Liver (tissue), 9 donors: ENCODE measurements around the gene PPP4R1. TPM values are rescaled to one million over a fixed set of nuclear protein-coding genes. Genes with fewer than 3 reads are reported as not detected.

Source experiments
- DNase-seq: peaks from one replicate; pipeline ENCODE4 v3.0.0-alpha.2; 2017; ENCODE audit warnings: low spot score
- H3K27ac ChIP-seq, 2 donors: one replicate each; pipeline ENCODE4 v1.7.0; 2013; ENCODE audit warnings: inconsistent platforms in 2 of 2, low read length in 2 of 2, control low read depth in 1 of 2, low read depth in 1 of 2, mild to moderate bottlenecking in 1 of 2
- H3K27me3 ChIP-seq, 4 donors: one replicate each; pipeline versions ENCODE4 v1.6.1 to v1.7.0; 2013; ENCODE audit warnings: low read length in 3 of 4, inconsistent platforms in 1 of 4, mild to moderate bottlenecking in 1 of 4, moderate library complexity in 1 of 4; ENCODE audit not compliant: control insufficient read depth in 4 of 4, insufficient read depth in 4 of 4
- H3K36me3 ChIP-seq, 4 donors: one replicate each; pipeline versions ENCODE4 v1.6.1 to v1.7.0; 2013; ENCODE audit warnings: low read length in 3 of 4, mild to moderate bottlenecking in 3 of 4, low read depth in 1 of 4, moderate library complexity in 1 of 4; ENCODE audit not compliant: control insufficient read depth in 4 of 4, insufficient read depth in 3 of 4
- H3K4me1 ChIP-seq, 4 donors: one replicate each; pipeline versions ENCODE4 v1.6.1 to v1.7.0; 2013; ENCODE audit warnings: low read length in 3 of 4, mild to moderate bottlenecking in 3 of 4, moderate library complexity in 1 of 4; ENCODE audit not compliant: control insufficient read depth in 4 of 4, insufficient read depth in 4 of 4
- H3K4me3 ChIP-seq, 3 donors: one replicate each; pipeline versions ENCODE4 v1.6.1 to v1.7.0; 2013; ENCODE audit warnings: low read length in 3 of 3, control low read depth in 1 of 3, low read depth in 1 of 3, mild to moderate bottlenecking in 1 of 3
- H3K9ac ChIP-seq, 2 donors: one replicate each; pipeline ENCODE4 v1.7.0; 2013; ENCODE audit warnings: low read length in 2 of 2, mild to moderate bottlenecking in 2 of 2, moderate library complexity in 2 of 2, control low read depth in 1 of 2, low read depth in 1 of 2
- H3K9me3 ChIP-seq, 4 donors: one replicate each; pipeline versions ENCODE4 v1.6.1 to v1.7.0; 2013; ENCODE audit warnings: low read length in 3 of 4; ENCODE audit not compliant: control insufficient read depth in 4 of 4
- CTCF ChIP-seq: fragments of 150-350 bp; IDR thresholded peaks from 2 replicates; pipeline ENCODE4 v1.5.1; 2017; ENCODE audit warnings: improper control_type of control experiment, low read depth, low read length; ENCODE audit not compliant: missing input control
- EGR1 ChIP-seq, 2 donors: IDR thresholded peaks; 2 replicates each; pipeline ENCODE4 v1.6.1; 2016 to 2018; ENCODE audit warnings: antibody characterized with exemption in 2 of 2, low read depth in 2 of 2
- FOXA1 ChIP-seq: IDR thresholded peaks from 2 replicates; pipeline ENCODE4 v1.6.1; 2016; ENCODE audit warnings: antibody characterized with exemption
- FOXA2 ChIP-seq: IDR thresholded peaks from 2 replicates; pipeline ENCODE4 v1.6.1; 2016; ENCODE audit warnings: antibody characterized with exemption
- HNF4A ChIP-seq, 2 donors: conservative IDR thresholded peaks; 2 replicates each; pipeline ENCODE4 v1.6.1; 2016; ENCODE audit warnings: antibody characterized with exemption in 2 of 2, mild to moderate bottlenecking in 2 of 2
- HNF4G ChIP-seq: IDR thresholded peaks from 2 replicates; pipeline ENCODE4 v1.6.1; 2016; ENCODE audit warnings: antibody characterized with exemption
- JUND ChIP-seq, 2 donors: IDR thresholded peaks; 2 replicates each; pipeline ENCODE4 v1.6.1; 2016; ENCODE audit warnings: antibody characterized with exemption in 2 of 2
- MAX ChIP-seq: IDR thresholded peaks from 2 replicates; pipeline ENCODE4 v1.6.1; 2016; ENCODE audit warnings: antibody characterized with exemption
- NR2F2 ChIP-seq: IDR thresholded peaks from 2 replicates; pipeline ENCODE4 v1.6.1; 2016; ENCODE audit warnings: antibody characterized with exemption
- RAD21 ChIP-seq, 2 donors: IDR thresholded peaks; 2 replicates each; pipeline ENCODE4 v1.6.1; 2016; ENCODE audit warnings: antibody characterized with exemption in 2 of 2, mild to moderate bottlenecking in 2 of 2
- RXRA ChIP-seq, 2 donors: IDR thresholded peaks; 2 replicates each; pipeline ENCODE4 v1.6.1; 2017 to 2018; ENCODE audit warnings: antibody characterized with exemption in 2 of 2, mild to moderate bottlenecking in 1 of 2
- SP1 ChIP-seq: IDR thresholded peaks from 2 replicates; pipeline ENCODE4 v1.6.1; 2018; ENCODE audit warnings: antibody characterized with exemption, mild to moderate bottlenecking
- TAF1 ChIP-seq: conservative IDR thresholded peaks from 2 replicates; pipeline ENCODE4 v1.6.1; 2016; ENCODE audit warnings: antibody characterized with exemption, mild to moderate bottlenecking
- YY1 ChIP-seq: IDR thresholded peaks from 2 replicates; pipeline ENCODE4 v1.6.1; 2016; ENCODE audit warnings: antibody characterized with exemption, mild to moderate bottlenecking
- WGBS: extraction: QIAGEN DNeasy Blood & Tissue Kit; methylation state at CpG from one replicate; pipeline ENCODE4 v1.1.7; 2013; 5-methylcytosine and 5-hydroxymethylcytosine counted together
- polyA plus RNA-seq, 2 donors: library from polyadenylated mRNA; stranded (reverse) in 1 of 2; unstranded in 1 of 2; fragments of 200-250 nt in 1 of 2; fragments of >200 nt in 1 of 2; fragmentation: Nextera tagmentation in 1 of 2; extraction: Ambion mirVana in 1 of 2; gene quantifications; one replicate each; pipeline versions ENCODE4 v1.2.1 to v1.2.3, GENCODE V29; 2013 to 2015
- total RNA-seq, 2 donors: library from RNA; depleted of rRNA; stranded (reverse); fragments of >200 nt; gene quantifications; one replicate each; pipeline ENCODE4 v1.2.3, GENCODE V29; 2014
- TF ChIP-seq, protein P1 (sequence below): IDR thresholded peaks from 2 replicates; pipeline ENCODE4 v1.6.1; 2016; ENCODE audit warnings: antibody characterized with exemption
- TF ChIP-seq, protein P2 (sequence below): IDR thresholded peaks from 2 replicates; pipeline ENCODE4 v1.6.1; 2016; ENCODE audit warnings: antibody characterized with exemption, mild to moderate bottlenecking
- TF ChIP-seq, protein P3 (sequence below): IDR thresholded peaks from 2 replicates; pipeline ENCODE4 v1.6.1; 2016; ENCODE audit warnings: antibody characterized with exemption
- donor health status: healthy.
- donor health status: healthy.
- donor health status: healthy.
- donor health status: healthy.
- donor health status: healthy.

Gene PPP4R1
- total and polyA plus RNA-seq, 4 donors = 11.7 to 50.8 (median 22.8) TPM

DNA sequence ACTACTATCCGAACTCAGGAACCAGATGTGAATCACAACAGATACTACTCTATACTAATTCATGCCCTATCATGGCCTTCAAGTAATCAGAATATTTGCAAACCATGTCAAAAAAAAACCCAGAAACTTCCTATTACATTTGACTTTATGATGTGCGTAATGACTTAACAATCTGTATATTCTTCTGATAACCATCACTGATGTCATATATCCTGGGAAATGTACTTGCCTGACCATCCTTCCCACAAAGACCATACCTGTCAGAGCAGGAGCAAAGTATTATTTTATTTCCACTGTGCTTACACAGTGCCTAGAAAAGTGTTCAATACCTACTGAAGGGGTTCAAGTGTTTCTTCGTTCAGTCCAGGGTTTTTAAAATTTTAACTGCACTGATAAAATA lies 27.5 kb downstream of the PPP4R1 start:
- WGBS = 93% methylated on average over 3 of the region's 3 CpGs
- Histone ChIP-seq H3K9me3 (no peaks in the 10 kb centered on the region), H3K4me3 (no peak overlapping the region), H3K27ac (no peak overlapping the region), H3K36me3 (peaks cover 3 to 24% (median 10%) of the 10 kb centered on the region in 4 donors), H3K4me1 (no peaks in the 10 kb centered on the region), H3K9ac (no peak overlapping the region), H3K27me3 (no peaks in the 10 kb centered on the region)
- no peak for DNase-seq
- TF ChIP-seq MAX (no peak), TAF1 (no peak), HNF4A (conservative IDR thresholded peaks at IDR 0.05) (no peak), CTCF (no peak), RXRA (IDR thresholded peaks at IDR 0.05) (no peak), JUND (IDR thresholded peaks at IDR 0.05) (no peak), SP1 (no peak), RAD21 (IDR thresholded peaks at IDR 0.05) (no peak), HNF4G (no peak), FOXA1 (no peak), FOXA2 (no peak), NR2F2 (no peak), EGR1 (IDR thresholded peaks at IDR 0.05; ENCODE audit: low read depth in 2 of 2) (no peak), YY1 (no peak)
- TF ChIP-seq, protein P1, sequence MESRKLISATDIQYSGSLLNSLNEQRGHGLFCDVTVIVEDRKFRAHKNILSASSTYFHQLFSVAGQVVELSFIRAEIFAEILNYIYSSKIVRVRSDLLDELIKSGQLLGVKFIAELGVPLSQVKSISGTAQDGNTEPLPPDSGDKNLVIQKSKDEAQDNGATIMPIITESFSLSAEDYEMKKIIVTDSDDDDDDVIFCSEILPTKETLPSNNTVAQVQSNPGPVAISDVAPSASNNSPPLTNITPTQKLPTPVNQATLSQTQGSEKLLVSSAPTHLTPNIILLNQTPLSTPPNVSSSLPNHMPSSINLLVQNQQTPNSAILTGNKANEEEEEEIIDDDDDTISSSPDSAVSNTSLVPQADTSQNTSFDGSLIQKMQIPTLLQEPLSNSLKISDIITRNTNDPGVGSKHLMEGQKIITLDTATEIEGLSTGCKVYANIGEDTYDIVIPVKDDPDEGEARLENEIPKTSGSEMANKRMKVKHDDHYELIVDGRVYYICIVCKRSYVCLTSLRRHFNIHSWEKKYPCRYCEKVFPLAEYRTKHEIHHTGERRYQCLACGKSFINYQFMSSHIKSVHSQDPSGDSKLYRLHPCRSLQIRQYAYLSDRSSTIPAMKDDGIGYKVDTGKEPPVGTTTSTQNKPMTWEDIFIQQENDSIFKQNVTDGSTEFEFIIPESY = no peak
- TF ChIP-seq, protein P2, sequence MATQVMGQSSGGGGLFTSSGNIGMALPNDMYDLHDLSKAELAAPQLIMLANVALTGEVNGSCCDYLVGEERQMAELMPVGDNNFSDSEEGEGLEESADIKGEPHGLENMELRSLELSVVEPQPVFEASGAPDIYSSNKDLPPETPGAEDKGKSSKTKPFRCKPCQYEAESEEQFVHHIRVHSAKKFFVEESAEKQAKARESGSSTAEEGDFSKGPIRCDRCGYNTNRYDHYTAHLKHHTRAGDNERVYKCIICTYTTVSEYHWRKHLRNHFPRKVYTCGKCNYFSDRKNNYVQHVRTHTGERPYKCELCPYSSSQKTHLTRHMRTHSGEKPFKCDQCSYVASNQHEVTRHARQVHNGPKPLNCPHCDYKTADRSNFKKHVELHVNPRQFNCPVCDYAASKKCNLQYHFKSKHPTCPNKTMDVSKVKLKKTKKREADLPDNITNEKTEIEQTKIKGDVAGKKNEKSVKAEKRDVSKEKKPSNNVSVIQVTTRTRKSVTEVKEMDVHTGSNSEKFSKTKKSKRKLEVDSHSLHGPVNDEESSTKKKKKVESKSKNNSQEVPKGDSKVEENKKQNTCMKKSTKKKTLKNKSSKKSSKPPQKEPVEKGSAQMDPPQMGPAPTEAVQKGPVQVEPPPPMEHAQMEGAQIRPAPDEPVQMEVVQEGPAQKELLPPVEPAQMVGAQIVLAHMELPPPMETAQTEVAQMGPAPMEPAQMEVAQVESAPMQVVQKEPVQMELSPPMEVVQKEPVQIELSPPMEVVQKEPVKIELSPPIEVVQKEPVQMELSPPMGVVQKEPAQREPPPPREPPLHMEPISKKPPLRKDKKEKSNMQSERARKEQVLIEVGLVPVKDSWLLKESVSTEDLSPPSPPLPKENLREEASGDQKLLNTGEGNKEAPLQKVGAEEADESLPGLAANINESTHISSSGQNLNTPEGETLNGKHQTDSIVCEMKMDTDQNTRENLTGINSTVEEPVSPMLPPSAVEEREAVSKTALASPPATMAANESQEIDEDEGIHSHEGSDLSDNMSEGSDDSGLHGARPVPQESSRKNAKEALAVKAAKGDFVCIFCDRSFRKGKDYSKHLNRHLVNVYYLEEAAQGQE = no peak
- TF ChIP-seq, protein P3, sequence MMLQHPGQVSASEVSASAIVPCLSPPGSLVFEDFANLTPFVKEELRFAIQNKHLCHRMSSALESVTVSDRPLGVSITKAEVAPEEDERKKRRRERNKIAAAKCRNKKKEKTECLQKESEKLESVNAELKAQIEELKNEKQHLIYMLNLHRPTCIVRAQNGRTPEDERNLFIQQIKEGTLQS = no peak

- H3K4me3 ChIP-seq = no peak overlapping the region
- no peak for TF ChIP-seq FOXA2
- TF ChIP-seq EGR1 (IDR thresholded peaks at IDR 0.05; ENCODE audit: low read depth in 2 of 2) = no peak
- TF ChIP-seq CTCF = no peak
- no peak for TF ChIP-seq JUND (IDR thresholded peaks at IDR 0.05)
- H3K9ac ChIP-seq = no peak overlapping the region
- DNase-seq = no peak
- H3K9me3 ChIP-seq = no peaks in the 10 kb centered on the region
- H3K4me1 ChIP-seq = peaks cover 0 to 7% (median 0%) of the 10 kb centered on the region in 4 donors
- WGBS = 97% methylated on average over 7 of the region's 7 CpGs
- H3K36me3 ChIP-seq = peaks cover 0 to 11% (median 6%) of the 10 kb centered on the region in 4 donors
- H3K27me3 ChIP-seq = no peaks in the 10 kb centered on the region
- no peak overlapping the region for H3K27ac ChIP-seq
Measured at GRCh38 chr18:9581667-9582066, 32.7 kb downstream of the PPP4R1 start.
